Stimulated activated CD8-positive, alpha-beta memory T cell treated with anti-CD3 and anti-CD28 coated beads, Interleukin-12 subunit alpha, Interleukin-12 subunit beta, amount 100 ng/mL, for 4 hours (primary cell): ENCODE measurements around the gene NEGR1.

Source experiments
- DNase-seq: peaks from one replicate; pipeline ENCODE4 v3.0.0-alpha.2; 2020; ENCODE audit warnings: low read depth

NEGR1 gene

DNA sequence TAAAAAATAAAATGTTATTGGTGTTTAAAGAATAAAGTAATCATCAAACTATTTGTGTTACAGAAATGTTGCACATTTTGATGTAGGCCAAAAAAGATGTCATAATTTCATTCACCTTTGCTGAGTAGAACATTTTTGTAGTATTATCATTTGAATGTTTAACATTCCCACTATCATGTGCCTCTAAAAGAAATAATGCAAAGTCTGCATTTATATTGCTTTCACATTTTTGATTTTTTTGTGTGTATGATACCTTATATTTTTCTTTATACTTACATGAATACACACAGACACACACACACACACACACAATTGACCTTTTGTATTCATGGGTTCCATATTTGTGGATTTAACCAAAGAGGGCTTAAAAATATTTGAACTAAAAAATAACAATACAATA, 657.3 kb downstream of the NEGR1 start:
- no peak for DNase-seq

DNA sequence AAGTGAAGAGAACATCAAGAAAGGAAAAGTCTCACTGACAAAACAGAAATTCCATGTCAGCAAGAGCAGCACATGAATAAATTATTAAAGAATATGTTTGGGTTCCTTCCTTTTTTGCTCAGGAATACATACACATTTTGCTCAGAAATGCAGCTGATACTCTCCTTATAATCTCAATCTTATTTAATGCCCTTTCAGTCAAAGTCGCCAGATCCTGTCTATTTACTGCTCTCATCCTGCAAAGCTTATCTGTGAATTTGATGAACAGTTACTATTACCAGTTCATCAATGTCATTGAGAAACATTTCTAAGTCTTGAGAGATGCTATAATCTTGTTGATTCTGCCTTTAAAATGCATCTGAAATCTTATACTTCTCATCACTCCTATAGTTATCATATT, 658.5 kb downstream of the NEGR1 start:
- DNase-seq = no peak

DNA sequence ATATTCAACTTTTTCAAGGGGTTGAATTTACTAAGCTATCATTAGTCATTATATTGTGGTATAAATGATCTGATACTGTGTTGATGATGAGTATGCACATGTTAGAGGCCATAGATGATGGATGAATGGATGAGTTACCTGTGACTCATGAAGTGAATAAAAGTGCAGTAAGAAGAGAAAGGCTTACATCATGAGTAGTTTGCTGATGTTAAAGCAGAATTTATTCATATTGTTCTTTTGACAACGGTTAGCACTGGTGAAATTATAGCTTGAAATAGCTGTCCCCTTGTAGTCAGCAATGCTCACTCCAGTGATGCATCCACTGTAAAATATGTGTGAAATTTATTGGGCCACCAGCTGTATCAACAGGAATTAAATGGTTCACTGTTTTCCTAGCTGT, 660.6 kb downstream of the NEGR1 start:
- DNase-seq = no peak

GRCh38 chr1:71618766-71619530, 663.4 kb downstream of the NEGR1 start:
- no peak for DNase-seq

GRCh38 chr1:71618191-71618590, 664.1 kb downstream of the NEGR1 start:
- DNase-seq = no peak

DNA sequence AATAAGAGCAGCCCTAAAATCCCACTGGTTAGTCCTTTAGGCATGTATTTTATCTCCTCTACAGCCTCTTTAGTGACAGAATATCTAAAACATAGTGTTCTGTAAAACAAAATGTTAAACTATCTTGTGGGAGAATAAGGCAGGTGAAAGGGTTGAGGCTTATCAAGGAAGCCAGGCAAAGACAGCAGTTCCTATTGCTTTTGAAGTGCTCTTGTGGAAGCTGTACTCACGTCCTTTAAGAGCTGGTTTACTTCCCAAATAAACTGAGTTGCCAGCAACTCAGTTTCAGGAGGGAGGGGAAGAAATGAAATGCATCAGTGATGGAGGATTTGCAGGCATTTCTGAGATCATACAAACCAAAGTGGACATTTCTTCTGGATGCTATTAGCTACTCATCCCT, 671.9 kb downstream of the NEGR1 start:
- DNase-seq = no peak

DNA sequence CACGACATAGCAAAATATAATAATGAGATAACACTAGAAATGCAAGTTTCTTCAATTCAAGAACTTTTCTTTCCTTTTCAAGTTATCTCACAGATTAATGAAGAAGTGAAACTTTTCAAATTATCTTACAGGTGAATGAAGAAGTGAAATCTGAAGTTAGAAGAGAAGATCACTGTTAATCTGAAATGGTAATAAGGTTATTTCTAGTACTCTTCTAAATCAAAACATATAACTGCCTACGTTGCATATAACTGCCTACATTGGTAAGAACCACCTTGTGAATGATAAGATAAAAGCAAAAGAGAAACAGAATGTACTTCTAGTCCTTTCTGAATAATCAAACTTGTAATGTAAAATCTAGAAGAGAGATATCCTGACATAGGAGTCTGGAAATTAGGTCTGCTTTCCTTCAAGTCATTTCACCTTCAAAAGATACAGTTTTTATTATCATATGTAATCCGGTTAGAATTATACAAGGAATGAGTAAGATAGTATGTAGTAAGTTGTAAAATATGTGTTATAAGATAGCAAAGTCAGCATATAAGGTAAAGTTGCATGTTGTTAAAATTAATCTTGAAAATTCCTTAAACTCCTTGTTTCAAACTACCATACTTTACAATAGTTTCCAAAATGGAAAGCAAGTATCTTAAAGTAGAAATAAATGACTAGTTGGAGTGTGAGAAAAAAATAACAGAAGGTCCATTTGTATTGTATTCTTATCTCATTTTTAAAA, 679.1 kb downstream of the NEGR1 start:
- DNase-seq = no peak

- DNase-seq = no peak
Measured at GRCh38 chr1:71600023-71600422, 682.3 kb downstream of the NEGR1 start.

DNA sequence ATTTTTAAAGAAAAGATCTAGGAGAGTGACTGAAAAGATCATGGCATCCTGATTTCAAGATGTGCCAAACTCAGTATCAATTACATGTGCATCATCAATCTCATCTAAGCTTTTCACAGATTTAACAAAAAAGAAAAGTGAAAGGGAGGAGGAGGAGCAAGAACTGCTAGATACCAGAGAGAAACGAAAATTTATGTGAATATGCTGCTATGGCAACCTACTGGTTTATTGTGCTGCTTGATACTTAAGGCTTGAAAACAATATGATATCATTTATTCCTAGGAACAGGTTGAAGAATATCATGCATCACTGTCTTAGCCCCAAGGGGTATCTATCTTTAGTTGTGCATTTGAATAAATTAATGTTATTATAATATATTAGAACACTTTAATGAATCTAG, 683.0 kb downstream of the NEGR1 start:
- no peak for DNase-seq

- DNase-seq = no peak
Measured at GRCh38 chr1:71593523-71593922, 688.8 kb downstream of the NEGR1 start.

GRCh38 chr1:71592646-71593274, 689.6 kb downstream of the NEGR1 start:
- DNase-seq = no peak

DNA sequence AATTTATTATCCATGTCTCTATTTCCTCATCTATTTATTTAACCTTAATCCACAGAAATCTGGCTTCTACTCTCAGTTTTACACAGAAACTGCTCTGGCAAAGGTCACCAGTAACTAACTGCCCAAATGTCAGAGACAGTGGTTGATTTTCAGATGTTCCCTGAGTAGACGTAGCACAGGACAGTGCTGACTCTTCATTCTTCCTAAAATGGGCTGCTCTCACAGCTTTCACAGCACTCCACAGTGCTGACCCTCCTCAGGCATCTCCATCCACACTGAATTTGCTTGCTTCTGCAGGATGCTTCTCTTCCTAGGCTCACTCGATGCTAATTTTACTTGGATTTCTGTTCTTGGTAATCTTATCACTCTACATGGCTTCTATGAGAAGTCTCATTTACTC, 693.3 kb downstream of the NEGR1 start:
- no peak for DNase-seq

- no peak for DNase-seq
Measured at GRCh38 chr1:71587961-71588360, 694.4 kb downstream of the NEGR1 start.

- DNase-seq = no peak
Measured at GRCh38 chr1:71586030-71586429, 696.3 kb downstream of the NEGR1 start.

- no peak for DNase-seq
Measured at GRCh38 chr1:71583756-71584155, 698.6 kb downstream of the NEGR1 start.

- no peak for DNase-seq
Measured at GRCh38 chr1:71582673-71583072, 699.7 kb downstream of the NEGR1 start.

DNA sequence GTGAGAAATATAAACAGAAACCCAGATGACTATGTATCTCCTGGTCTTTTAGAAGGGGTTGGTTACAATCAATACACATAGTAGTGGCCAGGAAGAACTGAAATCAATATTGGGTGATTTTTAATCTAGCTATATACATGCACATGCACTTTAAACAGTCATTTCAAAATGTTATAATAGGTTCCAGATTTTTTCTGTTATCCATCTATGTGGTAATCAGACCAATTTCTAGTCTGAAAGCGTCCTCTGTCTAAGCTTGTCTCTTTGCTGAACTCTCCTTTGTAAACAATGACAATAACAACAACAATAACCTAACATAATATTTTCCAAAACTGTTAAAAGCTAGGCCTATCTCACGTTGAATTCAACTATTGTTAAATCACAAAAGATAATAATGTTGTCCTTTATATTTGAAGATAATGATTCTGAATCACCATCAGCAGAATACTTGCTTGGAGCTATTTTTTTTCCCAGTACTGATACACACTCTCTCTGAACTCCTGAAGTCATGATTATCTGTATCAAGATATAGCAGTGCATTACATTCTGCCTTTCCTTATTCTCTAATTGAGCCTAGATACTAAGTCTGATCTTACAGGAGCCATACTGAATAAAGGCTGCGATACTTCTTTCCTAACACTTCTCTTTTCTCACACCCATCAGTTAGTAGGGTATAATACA, 704.7 kb downstream of the NEGR1 start:
- DNase-seq = no peak

- no peak for DNase-seq
Measured at GRCh38 chr1:71572038-71572437, 710.3 kb downstream of the NEGR1 start.

- no peak for DNase-seq
Measured at GRCh38 chr1:71566413-71566812, 715.9 kb downstream of the NEGR1 start.

GRCh38 chr1:71565831-71566230, 716.5 kb downstream of the NEGR1 start:
- DNase-seq = no peak

DNA sequence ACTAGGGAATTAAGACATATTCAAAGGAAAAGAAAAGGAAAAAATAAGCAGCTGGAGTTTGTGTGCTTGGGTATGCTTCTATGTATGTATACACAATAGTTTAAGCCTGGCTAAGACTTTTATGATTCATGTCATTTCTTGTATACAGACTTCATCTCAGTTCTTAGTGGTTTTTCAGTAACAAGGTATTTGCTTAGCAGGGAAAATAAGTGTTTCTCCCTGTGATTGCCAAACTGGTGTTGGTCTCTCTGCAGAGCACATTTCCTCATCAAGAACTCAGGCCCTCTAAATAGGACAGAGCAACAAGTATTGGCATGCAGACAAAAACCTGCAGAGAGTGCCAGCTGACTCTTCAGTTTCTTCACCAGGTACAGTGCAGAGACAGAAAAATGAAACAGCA, 717.1 kb downstream of the NEGR1 start:
- DNase-seq = no peak

DNA sequence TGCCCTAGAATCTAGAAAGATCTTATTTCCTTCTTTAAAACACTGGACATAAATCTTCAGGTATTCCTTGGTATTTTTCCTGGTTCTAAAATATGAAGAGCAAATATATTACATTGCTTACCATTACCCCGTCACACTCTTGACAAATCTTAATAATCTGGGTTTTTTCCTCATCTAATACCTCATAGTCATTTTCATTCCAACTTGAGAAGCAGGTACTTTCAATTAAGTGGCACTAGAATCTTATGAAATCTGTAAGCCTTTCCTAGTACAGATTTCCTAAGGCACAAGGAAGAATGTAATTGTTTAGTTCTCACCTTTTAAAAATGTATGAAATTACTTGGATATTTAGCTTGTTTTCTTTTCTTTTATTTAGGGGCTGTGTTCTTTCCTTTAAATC, 720.0 kb downstream of the NEGR1 start:
- no peak for DNase-seq

- no peak for DNase-seq
Measured at GRCh38 chr1:71561729-71562128, 720.6 kb downstream of the NEGR1 start.
